Medulla oblongata (tissue), 1 donor: Measurements from ENCODE around the gene SLIT1.
"Not testable (repeated sequence)": the region's sequence is repeated elsewhere in the genome, so short reads cannot be mapped to it uniquely, and the experiment has no call there.

Experiments used
- DNase-seq: peaks from one replicate; pipeline ENCODE4 v3.0.0-alpha.2; 2015; ENCODE audit errors: extremely low spot score

Gene SLIT1

GRCh38 chr10:97082575-97082974 is 103.2 kb downstream of the SLIT1 start:
- DNase-seq: not testable (repeated sequence)

DNA sequence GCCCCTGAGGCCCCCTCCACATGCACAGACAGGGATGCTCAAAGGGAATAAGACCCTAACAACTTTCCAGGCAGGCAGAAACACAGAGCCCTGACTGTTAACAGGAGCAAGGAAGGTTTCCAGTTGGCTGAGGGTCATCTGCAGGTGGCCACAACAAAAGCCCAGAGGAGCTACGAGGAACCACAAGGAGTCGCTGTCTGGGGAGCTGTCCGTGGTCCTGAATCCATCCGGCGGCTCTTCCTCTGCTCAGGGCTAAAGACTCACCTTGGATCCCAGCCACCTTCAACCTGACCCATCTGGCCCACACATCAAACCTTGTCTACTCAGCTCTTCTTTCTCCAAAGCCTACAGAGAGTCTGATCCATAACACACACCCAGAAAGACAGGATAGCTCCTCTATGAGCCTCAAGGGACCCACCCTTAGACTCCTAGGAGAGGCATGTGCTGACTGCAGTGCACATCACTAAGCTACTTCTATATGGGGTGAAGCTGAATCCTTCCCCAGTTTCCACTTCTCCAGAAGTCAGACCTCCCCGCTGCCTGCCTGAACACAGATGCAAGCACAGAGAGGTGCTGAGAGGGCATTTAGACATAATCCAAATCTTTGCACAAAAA is 104.0 kb downstream of the SLIT1 start:
- peak; percentile 39 for DNase-seq

DNA sequence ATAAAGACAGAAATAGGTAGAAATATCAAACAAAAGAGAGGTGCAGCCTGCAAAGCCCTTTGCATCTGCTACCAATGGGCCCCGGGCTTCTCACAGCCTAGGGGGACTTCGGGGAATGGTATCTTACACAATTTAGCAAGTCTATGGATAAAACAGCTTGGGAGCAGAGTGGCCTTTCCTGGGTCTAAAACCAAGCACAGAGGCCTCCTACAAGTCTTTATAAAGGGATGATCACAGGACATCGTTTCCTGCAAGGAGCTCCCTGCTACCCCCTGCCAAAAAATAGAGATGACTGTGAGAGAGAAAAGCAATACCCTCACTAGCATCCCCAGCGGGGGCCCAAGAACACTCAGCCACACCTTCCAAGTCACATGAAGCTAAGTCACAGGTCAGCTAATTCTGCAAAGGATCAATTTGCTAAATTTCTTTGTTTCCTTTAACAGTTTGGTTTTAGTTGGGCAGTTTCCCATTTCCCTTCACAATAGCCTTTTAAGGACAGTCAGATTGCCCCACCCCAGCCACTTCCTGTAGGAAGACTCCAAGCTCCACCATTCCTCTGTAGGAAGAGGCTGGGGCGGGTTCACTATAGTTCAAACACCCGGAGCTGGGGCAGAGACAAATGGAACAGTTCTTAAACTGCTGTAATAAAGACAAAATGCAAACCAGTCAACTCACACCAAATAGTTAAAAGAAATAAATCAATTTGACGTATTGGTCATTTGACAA is 105.5 kb downstream of the SLIT1 start:
- DNase-seq: no peak

DNA sequence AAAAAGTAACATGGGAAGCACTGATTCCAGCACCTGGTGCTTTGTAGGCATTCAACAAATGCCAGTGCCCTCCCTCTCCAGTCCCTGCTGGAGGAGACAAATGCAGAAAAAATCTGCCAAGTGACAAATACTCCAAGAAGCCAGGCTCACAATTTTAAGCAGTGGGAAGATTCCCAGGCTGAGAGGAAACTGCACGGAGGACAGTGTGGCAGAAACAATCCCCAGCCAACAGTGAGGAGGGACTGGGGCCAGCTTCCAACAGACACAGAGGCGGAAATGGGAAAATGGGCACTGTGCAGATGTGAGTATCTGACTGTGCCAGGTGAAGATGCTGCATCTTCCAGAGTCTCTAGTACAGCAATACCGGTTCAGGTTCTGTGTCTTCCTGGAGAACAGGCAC is 106.3 kb downstream of the SLIT1 start:
- no peak for DNase-seq

DNA sequence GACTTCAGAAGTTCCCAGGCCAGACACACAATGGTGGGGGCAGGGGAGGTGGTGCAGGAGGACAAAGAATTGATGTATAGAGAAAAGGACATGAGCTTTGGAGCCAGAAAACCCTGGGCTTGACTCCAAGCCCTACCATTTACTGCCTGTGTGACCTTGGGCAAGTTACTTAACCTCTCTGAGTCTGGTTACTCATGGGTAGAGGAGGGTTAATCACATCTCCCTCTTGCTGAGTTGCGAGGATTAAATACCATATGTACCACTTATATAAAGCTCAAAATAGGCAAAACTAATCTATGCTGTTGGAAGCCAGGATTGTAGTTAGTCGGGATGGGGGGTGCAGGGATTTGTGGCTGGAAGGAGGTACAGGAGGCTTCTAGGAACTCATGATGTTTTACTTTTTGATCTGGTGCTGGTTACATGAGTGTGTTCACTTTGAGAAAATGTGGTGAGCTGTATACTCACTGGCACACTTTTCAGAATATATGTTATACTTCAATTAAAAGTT is 106.8 kb downstream of the SLIT1 start:
- DNase-seq: no peak

GRCh38 chr10:97078261-97078937 is 107.4 kb downstream of the SLIT1 start:
- DNase-seq: no peak

DNA sequence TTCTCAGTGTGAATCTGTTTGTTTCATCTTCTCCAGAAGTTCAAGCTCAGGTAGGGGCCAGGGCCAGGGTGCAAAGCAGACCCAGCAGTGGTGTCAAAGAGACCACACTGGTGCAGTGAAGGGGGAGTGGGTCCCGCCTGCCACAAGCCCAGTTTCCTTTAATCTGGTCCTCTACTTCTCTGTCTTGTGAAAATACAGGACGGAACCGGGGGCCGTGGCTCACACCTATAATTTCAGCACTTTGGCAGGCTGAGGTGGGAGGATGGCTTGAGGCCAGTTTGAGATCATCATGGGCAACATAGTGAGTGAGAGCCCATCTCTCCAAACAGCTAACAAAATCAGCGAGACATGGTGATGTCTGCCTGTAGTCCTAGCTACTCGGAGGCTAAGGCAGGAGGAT is 109.0 kb downstream of the SLIT1 start:
- DNase-seq: no peak

DNA sequence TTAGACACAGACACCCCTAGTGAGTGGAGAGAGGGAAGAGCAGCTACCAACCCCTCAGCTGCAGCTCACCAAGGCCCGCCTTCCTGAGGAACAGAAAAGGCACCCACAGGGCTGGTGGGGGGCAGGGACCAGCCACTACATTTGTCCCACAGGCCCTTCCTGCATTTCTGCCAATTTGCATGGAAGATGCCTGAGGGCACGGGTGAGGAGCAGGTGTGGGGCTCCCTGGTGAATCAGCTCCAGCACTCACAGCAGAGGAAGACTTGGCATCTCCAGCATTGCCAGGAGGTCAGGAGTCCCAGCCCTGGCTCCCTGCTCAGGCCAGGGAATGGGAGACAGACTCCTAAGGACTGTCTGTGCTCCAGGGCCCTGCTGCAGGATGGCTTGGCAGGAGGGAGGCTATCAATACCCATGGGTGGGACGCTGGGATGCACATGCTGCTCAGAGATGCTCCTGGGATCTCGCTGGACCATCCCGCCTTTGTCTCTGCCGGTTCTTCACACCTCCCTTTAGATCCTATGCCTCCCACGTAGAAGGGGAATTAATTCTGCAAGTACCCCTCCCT is 109.7 kb downstream of the SLIT1 start:
- no peak for DNase-seq

DNA sequence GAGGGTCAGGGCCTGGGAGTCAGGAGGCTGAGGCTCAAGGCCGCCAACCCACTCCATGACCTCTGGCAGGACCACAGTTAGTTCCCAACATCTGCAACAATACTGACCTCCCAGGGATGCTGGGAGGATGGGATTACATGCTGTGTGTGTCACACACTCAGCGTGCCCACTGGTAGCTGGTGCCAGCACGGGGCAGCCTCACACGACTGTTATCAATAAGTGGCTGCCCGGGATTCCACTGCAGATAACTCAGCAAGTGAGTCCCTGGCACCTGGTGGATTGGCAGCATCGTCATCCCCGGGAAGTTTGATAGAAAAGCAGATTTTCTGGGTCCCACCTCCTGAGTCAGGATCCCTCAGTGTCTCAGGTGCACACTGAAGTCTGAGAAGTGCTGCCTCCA is 110.3 kb downstream of the SLIT1 start:
- no peak for DNase-seq

DNA sequence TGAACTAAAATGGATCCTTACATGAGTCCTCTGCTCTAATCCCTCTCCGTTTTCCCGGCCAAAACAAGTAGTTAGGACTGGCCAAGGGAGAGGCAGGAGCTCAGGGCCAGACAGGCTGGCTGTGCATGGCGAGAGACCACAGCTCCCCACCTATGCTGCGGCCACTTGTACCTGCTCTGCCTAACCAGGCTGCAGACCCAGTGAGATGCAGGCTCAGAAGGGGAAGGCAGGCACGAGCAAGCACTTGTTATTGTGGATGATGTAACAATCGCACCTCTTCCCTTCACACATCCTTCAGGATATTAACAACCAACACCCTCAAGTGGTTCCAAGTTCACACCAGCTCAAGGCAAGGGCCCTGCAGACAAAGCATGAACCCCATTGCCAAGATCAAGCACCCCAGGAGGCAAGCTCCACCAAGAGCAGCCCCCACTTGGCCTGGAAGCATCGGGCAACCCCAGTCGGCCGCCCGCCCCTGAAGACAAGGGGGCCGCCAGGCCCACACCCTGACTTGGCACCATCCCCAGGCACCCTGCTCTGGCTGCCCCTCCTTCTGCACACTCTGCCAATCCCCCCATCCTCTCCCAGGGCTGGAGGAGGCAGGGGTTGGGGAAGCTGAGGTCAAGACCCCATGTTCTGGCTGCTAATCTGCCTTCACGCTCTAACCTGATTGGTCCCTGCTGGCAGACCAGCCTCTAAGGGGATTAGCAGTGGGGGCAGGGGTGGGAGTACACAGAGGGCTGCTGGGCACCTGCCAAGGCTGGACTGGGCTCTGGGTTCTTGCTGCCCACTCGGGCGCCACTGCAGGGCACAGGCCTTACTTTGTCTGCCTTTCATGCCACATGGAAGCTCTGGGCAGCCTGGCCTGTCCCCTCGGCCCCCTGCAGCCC is 111.3 kb downstream of the SLIT1 start:
- peak; percentile 34 for DNase-seq

DNA sequence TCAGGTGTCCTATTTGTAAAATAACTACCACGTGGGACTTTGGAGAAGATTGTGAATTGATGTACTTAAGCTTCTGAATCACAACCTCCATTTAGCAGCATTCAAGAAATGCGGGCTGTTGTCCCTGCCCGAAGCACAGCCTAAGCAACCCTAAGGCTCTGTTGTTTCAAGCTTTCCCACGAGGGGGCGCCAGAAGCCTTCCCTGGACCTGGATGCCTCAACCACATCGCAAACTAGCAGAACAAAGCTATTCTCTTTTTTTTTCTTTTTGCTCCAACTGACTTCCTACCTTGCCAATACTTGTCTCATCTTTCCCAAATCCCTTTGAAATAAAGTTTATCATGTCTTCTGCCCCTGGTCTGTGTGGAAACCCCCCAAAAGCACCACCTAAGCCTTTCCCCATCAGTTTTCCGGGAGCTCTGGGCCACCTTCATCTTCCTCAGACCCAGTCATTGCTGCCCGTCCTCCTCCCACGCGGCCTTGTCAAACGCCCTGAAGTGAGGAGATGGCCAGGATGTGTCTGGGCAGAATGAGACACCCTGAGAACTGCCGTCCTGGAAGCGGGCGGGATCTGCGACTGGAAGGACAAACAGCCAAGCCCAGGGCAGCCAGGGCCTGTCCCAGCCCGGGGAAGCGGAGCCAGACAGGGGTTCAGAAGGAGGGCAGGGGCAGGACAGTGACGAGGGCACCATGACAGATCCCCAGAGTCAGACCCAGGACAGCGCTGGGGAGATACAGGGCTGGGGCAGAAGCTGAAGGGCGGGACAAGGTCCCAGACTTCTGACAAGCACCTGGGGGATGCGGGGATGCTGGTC is 112.7 kb downstream of the SLIT1 start:
- peak; percentile 93 for DNase-seq

DNA sequence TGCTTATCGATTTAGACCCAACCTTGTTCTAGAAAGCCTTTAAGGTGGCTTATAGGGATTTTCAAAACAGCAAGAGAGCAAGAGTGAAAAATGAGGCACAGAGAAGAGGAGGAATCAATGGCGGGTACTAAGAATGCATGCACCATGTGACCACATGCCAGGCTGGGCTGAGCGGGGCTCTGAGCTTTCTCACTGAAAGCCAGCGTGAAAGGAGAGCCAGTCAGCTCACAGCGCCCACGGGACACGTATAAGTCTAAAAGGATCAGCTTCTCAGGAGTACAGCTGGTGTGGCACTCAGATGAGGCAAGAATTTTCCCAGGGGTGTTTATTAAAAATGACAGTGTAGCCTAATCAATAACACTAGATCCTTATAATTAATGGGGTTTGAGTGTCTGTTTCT is 114.3 kb downstream of the SLIT1 start:
- no peak for DNase-seq

- DNase-seq: no peak
Measured at GRCh38 chr10:97069576-97070362, 116.0 kb downstream of the SLIT1 start.

DNA sequence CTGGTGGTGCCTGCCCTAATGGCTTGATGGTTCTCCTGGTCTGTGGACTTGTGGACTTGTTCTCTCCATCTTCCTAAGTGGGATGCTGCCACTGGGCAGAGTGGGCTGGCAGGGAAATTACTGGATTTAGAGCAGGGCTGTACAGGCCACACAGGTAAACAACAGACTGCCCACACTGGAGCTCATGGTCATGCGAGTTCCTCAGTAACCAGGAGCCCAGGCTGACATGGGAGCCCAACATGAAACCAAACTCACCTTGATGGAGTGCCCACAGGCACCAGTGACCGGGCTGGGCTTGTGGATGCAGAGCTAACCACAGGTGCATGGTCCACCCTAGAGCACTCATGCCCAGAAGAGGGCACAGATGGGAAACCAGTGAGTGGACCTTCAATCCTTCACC is 116.7 kb downstream of the SLIT1 start:
- no peak for DNase-seq

- no peak for DNase-seq
Measured at GRCh38 chr10:97067716-97068391, 117.9 kb downstream of the SLIT1 start.

GRCh38 chr10:97066877-97067555 is 118.7 kb downstream of the SLIT1 start:
- DNase-seq: no peak

GRCh38 chr10:97065686-97066660 is 119.8 kb downstream of the SLIT1 start:
- DNase-seq: no peak
